ENCODE measurements around the gene CYB5R3. TPM values are rescaled to one million over a fixed set of nuclear protein-coding genes. Genes with fewer than 3 reads are reported as not detected.

The CYB5R3 gene
- total RNA-seq, 1 experiment from 2014 or later, result 80.4 TPM

DNA sequence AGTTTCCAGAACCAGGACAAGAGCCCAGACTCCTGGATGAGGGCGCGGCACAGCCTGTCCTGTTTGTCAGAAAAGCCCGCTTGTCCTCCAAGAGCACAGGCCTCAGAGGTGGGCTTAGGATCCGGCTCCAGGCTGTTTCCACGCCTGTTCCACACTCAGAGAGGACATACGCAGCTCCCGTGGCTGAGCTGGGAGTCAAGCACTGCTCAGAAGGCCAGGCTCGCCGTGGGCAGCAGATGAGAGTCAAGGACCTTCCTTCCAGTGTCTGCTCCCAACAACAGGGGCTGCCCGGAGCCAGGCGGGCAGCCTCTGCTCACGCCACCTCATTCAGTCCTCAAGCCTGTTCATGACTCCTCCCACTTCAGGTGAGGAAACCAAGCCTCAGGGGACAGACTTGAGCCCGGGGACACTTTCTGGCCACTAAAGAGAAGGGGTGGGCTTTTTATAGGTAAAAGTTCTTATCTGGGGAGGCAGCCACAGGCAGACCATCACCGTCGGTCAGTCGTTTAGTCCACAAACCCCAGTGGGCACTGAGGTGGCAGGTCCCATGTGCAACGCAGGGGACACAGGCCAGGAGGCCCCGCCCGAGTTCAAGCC is 3.8 kb downstream of the CYB5R3 start:
- DNase-seq (ENCODE audit: low read depth), result no peak

DNA sequence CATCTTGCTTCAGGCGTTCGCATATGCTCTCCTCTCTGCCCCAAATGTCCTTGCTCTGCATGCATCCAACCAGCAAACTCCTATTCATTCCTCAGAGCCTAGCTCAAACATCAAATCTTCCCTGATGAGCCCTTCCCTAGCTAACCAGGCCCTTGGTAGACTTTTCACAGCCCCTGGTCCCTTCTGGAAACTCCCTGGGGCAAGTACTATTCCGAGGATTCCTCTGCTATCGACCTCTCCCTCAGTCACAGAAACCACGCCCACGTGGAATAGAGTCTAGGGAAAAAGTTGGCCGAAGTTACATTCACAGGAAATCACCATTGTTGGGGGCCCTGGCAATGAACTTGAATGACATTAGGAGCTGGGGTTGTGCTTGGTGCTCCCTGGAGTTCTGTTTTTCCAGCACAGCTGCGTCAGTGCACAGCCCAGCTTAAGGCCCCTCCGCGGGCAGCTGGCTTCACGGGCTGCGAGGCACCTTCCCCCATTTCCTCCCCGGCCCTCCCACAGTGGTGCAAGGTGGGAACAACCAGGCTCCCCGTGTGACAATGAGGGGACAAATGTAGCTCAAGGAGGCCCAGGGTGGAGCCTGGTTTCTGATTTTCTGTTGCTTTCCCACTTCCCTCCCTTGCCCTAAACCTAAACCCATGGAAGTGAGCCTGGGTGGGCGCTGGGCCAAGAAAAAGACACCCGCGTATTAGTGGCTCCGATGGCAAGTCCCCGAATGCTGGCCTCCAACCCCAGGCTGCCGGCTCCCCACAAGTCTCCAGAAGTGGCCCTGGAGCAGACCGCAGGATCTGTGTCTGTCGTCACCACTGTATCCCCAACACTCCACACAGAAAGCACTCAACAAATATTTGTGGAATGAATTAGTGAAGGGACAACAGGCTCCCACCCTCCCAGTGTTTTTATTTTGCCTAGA is 4.5 kb downstream of the CYB5R3 start:
- no peak for DNase-seq (ENCODE audit: low read depth)

DNA sequence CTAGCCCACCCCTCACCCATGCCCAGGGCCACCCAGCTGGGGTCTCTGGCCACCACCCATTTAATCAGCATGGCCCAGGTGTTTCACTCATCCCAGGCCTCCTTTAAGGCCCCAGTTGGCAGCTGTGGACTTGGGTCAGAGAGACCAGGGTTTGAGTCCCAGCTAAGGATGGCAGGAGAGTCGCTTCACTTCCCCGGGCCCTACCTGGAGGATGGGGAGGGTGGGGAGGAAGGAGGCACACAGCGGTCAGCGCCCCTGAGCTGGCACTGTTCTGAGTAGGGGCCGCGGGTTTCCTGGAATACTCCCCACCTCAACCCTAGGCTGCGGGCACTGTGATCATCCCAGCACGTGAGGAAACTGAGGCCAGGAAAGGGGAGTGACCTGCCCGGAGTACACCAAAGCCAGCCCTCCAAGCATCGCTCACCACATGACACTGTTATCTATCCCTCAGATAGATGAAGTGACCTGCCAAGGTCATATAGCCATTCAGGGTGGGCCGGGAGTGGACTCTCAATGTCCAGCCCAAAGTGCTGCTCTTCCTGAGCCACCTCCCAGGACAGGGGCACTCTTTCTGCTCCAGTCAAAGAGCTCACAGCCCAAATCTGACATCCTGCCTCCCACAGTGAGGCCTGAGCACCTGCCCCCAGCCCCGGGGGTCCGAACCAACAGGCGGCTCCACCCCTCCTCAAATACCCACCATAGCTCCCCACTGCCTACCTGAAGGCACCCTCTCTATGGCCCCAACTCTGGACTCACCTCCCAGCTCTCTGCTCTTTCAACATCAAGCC is 5.4 kb downstream of the CYB5R3 start:
- DNase-seq (ENCODE audit: low read depth), result no peak

DNA sequence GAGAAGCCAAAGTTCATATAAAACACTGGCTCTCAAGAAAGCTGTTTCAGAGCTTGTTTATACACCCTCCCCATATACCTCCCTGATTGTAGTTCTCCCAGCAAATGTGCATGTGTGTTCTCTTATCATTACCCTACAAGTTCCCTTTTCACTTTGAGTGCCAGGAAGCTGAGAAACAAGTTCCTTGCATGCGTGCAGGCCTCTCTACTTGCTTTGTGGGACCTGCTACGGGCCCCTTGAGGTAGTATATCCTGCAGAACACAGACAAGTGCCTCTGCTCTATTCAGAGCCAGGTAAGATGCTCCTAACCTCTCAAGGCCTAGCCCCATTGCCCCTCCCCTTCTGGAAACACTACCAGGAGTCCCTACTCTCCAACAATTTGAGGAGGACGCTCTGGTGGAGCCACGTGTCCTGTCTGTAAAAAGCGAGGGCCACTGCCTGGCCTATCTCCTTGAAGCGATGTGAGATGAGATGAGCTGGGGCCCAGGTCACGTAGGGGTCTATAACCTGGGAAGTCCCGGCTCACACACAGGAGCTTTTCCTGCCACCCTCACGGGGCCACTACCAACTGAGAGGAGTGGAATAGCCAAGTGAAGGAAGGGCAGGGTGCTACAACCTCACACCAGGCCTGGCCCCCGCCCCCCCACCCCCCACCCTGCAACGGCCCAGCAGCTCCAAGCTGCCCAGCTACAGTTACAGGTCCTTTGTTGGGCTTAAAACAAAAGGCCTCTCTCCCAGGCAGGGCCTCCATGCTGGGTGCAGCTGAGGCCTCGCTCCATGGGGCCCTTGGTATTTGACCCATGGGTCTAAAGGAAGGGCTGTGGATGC is 6.2 kb downstream of the CYB5R3 start:
- DNase-seq (ENCODE audit: low read depth), result no peak

DNA sequence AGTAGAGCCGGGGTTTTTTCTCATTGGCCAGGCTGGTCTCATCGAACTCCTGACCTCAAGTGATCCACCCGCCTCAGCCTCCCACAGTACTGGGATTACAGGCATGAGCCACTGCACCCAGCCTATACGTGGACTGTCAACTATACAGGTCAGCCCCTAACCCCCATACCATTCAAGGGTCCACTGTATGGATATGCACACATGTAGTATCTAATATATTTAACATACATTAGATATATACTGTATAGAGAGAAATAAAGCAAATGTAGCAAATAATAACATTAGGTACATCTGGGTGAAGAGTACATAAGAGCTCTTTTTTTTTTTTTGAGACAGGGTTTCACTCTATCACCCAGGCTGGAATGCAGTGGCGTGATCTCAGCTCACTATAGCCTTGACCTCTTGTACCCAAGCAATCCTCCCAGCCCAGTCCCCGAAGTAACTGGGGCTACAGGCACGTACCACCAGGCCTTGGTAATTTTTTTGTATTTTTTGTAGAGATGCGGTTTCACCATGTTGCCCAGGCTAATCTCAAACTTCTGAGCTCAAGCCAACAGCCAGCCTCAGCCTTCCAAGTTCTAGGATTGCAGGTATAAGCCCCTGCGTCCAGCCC is 7.3 kb downstream of the CYB5R3 start:
- DNase-seq (ENCODE audit: low read depth), result no peak

DNA sequence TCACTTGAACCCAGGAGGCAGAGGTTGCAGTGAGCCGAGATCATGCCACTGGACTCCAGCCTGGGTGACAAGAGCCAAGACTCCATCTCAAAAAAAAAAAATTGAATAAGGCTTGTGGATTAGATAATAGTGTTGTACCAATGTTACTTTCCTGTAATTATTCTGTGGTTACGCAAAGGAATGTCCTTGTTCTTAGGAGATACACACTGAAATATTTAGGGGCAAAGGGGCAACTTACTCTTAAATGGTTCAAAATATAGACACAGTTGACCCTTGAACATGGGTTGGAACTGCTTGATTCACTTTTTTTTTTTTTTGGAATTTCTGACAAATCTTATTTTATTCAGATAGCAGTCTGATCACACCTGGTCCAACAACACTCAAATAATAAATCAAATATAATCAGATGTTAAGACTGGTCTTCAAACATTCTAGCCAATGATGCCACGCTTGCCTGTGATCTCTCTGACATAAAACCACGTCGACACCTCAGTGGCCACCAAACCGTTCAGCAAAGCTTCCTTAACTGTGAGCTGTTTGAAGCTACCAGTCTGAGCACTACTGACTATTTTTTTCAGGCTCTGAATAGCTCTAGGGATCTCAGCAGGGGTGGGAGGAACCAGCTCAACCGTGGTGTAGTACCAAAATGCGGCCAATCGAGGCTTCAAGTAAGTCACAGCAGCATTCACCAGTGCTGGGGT is 9.5 kb downstream of the CYB5R3 start:
- peak; percentile 59 for DNase-seq (ENCODE audit: low read depth)

DNA sequence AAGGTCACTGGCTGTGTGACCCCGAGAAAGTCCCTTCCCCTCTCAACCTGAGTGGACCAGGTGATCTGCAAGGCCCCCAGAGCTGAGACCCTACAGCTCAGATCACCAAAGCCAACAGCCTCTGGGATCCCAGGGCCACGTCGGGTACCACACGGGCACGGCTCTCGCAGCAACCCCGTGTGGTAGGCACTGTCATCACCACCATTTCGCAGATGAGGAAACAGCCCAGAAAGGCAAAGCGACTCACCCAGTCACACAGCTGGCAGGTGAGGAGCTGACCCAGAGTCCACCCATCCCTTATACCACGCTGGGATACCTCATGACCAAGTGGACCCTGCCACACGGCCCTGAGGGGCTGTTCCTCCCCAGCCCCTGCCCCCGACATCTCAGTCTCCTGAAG is 11.6 kb downstream of the CYB5R3 start:
- DNase-seq (ENCODE audit: low read depth), result no peak

DNA sequence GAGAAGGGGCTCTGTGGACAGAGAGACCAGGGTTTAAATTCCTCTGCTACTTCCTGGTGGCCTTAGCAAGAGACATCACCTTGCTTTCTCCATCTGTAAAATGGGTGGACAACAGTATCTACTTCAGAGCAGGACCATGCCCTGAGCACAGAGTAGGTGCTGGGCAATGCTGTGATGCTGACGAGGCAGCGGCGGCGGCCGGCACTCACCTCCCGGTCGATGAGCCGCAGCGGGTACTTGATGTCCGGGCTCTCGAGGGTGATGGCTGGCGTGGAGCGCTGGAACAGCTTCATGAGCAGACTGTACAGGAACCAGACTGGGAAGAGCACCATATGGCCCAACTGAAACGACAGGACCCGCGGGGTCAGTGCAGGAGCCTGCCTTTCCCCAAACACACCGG is 12.7 kb downstream of the CYB5R3 start:
- no peak for DNase-seq (ENCODE audit: low read depth)

DNA sequence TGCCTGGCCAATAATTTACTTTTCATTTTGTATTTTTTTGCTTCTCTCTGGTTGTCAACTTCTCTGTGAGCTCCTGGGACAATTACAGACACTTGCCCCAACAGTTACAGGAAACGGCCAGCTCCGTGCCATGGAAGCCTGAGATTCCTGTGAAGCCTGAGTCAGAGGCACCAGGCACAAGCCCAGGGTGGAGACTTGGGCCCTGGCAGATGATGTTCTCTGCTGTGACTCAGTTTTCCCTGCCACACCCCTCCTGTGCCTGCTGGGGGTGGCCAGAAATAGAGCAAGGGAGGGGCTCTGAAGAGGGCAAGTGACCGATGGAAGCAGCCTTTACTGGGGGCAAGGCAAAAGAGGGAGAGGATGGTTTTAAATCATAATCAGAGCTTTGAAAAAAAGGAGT is 13.7 kb downstream of the CYB5R3 start:
- DNase-seq (ENCODE audit: low read depth), result peak; percentile 93

DNA sequence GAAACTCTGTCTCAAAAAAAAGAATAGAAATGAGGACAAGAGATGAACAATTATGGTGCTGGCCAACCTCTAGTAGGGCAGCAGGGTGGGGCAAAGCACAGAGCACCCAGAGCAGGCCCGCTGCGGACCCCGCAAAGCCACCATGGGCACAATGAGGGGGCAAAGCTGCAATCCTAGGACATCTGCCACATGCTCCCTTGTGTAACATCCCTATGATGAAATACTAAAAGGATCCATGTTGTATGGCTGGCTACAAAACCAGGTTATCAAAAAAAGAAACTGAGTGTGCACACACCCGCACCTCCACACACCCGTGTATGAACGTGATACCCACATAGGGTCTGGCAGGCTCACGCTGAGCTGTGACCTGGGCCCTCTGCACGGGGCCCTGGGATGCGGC is 16.2 kb downstream of the CYB5R3 start:
- DNase-seq (ENCODE audit: low read depth), result no peak

DNA sequence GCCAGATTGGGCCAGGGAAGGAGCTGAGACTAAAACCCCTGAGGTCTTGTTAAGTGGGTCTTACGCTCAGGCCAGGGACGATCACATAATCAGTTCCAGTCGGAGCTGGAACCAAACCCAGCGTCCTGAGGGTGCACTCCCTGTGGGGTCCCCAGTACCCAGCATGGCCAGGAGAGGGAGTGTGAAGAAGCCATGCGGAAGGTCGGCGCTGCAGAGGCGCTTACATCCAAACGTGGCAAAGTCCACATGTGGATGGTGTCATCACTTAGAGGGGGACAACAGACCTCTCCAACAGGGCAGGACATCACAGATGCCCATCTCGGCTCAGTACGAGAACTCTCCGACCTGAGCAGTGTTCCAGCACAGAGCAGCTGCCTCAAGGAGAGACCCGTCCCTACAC is 17.1 kb downstream of the CYB5R3 start:
- DNase-seq (ENCODE audit: low read depth), result no peak

DNA sequence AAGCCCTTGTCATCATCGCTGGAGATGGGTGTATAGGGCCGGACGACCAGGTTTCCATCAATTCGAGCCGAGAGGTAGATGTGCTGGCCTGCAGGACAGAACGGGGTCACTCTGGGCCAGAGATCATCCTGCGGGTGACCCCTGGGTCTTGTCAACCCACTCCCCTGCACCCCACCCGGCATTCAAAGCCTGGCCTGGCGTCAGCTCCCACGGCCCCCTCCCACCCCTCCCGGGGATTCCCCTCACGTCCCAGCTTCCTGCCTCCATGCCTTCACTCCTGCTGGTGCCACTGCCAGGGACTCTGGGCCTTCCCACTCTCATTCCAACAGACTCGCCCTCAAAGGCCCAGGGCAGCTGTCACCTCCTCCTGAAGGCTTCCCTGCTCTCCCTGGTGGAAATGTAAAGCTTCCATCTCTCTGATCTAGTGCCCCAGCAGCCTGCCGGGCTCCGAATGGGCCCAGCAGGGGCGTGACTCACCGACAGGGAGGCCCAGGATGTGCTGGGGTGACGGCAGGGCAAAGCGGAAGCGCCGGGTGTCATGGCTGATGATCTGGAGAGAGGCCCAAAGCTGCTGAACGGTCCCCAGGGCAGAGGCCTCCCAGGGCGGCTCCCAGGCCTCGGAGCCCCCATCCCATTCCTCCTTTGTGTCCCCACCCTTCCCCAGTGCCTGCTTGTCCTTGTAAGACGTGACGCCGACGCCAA is 18.1 kb downstream of the CYB5R3 start:
- DNase-seq (ENCODE audit: low read depth), result no peak

DNA sequence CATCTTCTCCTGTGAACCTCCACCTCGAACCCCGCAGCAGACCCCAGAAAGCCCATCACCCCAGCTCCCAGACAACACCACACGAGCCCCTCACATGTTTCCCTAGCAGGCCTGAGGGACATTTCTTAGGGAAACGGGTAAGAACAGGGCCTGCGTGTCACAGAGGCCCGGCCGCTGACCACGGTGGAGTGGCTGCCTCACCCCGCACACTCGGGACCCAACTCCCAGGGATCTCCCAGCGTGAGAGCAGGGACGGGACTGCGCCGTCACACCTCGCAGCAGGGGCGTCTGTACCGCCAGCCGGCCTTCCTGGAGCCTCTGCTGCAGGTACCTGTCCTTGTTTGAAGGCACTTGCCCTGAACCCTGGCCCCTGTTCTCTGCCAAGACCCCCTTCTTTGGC is 19.0 kb downstream of the CYB5R3 start:
- DNase-seq (ENCODE audit: low read depth), result no peak

DNA sequence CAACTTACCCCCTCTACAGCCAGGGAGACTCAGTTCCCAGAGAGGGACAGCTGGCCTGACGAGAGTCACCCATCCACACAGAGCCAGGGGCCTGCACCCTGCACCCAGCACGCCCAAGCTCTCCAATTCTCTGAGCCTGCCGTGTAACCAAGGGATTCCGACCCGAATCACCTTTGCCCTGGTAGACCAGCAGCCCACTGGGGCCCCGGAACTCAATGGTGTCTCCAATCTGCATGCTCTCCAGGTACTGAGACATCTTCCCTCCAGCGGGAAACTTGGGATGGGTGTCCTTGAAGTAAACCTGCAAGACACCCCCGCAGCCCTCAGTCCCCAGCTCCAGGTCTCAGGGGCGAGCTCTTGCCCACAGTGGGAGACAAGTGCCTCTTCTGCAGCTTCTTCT is 21.2 kb downstream of the CYB5R3 start:
- DNase-seq (ENCODE audit: low read depth), result no peak

DNA sequence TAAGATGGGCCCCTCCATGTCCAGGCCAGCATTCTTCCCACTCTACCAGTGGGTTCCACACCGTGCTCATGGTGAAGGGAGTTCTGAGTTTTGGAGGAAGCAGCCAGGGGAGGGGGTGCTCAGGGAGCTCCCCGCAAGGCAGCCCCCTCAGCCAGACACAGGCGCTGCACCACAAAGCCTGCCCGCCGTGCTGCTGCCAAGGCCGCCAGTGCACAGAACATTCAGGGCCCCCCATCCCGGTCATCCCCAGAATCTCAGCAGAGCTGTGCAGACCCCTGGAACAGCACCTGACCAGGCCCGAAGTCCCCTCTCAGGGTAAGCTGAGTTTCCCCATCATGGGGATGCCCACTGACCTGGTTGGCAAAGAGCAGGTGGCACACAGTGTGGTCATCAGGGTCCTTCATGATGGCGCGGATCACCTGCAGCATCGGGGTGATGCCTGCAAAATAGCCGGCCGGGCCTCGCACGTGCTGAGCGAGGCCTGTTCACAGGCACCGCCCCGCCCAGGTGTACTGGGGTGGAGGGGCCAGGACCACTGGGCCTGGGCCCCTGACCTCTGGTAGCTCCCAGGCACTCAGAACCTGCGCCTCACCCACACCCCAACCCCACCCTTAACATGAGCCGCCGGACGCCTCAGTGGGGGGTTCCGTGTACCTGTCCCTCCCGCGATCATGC is 22.1 kb downstream of the CYB5R3 start:
- DNase-seq (ENCODE audit: low read depth), result no peak

DNA sequence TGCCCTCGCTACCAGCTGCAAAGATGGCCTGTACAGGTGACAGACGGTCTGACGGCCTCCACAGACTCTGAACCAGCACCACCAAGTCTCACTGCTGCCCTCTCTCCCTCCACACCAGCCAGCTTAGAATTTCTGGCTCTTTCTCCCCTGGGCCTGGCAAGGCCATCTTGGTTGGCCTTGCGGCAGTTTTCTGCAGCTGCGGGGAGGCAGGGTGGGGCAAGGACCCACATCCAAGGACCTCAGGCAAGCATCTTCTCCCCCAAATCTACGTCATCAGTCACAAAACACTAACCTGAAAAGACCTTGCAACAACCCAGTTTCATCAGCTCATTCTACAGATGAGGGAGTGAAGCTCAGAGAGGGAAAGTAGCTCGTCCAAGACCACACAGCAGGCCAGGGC is 22.8 kb downstream of the CYB5R3 start:
- no peak for DNase-seq (ENCODE audit: low read depth)

DNA sequence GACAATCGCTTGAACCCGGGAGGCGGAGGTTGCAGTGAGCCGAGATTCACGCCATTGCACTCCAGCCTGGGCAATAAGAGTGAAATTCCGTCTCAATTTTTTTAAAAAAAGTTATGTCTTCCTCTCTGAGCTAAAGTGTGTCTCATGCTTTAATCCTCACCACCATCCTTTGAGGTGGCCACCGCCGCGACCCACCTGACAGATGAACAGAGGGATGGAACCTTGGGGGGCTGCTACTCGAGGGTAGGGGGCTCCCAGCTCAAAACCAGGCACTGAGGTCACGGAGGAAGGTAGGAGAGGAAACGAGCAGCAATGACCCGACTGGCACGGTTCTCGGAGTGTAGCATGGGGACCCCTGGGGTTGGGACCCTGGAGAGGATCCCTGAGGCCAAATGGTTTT is 23.8 kb downstream of the CYB5R3 start:
- no peak for DNase-seq (ENCODE audit: low read depth)

DNA sequence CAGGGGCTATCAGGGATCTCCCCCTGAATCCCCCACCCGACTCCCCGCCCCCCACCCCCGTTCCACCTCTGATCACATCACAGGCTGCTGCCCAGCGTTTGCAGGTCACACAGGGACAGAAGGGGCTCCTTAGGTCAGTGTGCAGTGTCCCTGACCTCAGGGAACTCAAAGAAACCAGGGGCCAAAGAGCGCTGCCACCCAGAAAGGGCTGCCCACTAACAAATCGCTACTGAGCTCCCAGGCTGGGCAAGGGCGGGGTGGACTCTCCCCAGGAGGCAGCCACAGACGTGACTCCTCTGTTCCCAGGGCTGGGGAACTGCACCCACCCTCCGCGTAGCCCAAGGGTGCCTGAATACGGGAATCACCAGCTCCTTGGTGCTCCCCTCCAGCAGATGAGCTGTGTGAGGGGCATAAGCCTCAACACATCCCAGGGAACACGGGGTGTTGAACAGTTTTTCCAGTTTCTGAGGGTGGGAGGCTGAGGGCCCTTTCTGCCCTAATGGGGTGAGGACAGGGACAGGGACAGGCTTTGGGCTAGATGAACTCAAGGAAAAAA is 24.6 kb downstream of the CYB5R3 start:
- DNase-seq (ENCODE audit: low read depth), result no peak

DNA sequence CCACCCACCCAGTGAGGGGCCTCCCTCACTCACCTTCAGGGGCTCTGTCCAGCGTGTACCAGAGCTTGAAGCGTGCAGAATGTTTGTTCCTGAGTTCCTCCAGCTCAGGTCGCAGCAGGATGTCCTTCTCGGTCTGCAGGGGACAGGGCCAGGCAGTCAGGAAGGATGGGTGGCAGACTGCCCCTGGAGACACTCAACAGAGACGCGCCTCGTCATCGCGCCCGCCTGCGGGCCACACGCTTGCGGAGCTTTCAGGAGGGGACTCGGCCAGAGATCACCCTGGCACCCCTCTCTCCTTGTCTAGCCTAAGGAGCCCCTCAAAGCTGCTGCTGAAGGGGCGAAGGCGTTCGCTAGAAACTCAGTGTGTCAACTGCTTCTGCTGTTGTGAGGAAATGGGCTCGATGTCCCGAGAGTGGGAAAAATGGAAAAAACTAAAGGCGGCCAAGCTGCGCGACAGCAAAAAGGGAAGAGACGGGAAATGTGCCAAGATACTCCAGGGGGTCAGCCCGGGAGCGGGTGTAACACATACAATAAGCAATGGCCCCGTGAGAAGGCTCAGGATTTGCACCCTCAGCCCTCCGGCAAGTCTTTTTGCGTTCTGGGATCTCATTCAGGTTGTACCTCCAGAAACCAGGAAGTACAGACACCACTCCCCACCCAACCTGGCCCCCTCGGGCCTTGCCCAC is 25.3 kb downstream of the CYB5R3 start:
- DNase-seq (ENCODE audit: low read depth), result no peak
